ENCODE results near the gene PALS2. TPM values are rescaled to one million over a fixed set of nuclear protein-coding genes. Genes with fewer than 3 reads are reported as not detected.

PALS2 gene
- total and polyA plus RNA-seq, 2 donors (not counting 3 experiments of a cell fraction or from before 2014, with no cell fraction given): 4.3 to 23.6 TPM

GRCh38 chr7:24545215-24545614, 28.0 kb upstream of the PALS2 start:
- Histone ChIP-seq H3K79me2 (ENCODE audit: control insufficient read depth, insufficient read depth, low read length) (no peaks in the 10 kb centered on the region), H2AFZ (ENCODE audit: low read depth, low read length) (no peak overlapping the region), H3K4me1 (ENCODE audit: control insufficient read depth, extremely low read depth, insufficient read depth, low read length) (no peaks in the 10 kb centered on the region), H3K9me1 (replicated peaks; ENCODE audit: control insufficient read depth, extremely low read depth, insufficient read depth, low read length) (no peaks in the 10 kb centered on the region), H3K9ac (replicated peaks; ENCODE audit: extremely low read depth, insufficient read depth, low read length) (no peak overlapping the region), H4K20me1 (replicated peaks; ENCODE audit: control insufficient read depth, extremely low read depth, insufficient read depth, low read length) (no peaks in the 10 kb centered on the region), H3K27ac (ENCODE audit: insufficient read depth, low read depth, low read length) (no peak overlapping the region), H3K4me3 (replicated peaks in 1 of 3; ENCODE audit: insufficient read depth in 1 of 3, low read depth in 1 of 3, low read length in 3 of 3) (no peak overlapping the region), H3K9me3 (replicated peaks; ENCODE audit: control insufficient read depth, insufficient read depth, low read length) (no peaks in the 10 kb centered on the region), H3K27me3 (ENCODE audit: control insufficient read depth in 2 of 2, insufficient read depth in 2 of 2, low read length in 2 of 2) (no peaks in the 10 kb centered on the region), H3K4me2 (ENCODE audit: insufficient read depth, low read length) (no peak overlapping the region), H3K36me3 (ENCODE audit: control insufficient read depth in 2 of 2, extremely low read depth in 1 of 2, insufficient read depth in 2 of 2, low read length in 2 of 2) (no peaks in the 10 kb centered on the region)
- no TSS peak for BruUV-seq (replicated peaks)
- POLR2A ChIA-PET: no interaction called here
- TF ChIP-seq, protein P1, sequence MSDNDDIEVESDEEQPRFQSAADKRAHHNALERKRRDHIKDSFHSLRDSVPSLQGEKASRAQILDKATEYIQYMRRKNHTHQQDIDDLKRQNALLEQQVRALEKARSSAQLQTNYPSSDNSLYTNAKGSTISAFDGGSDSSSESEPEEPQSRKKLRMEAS (IDR thresholded peaks at IDR 0.05; ENCODE audit: insufficient read depth, insufficient read length): no peak
- TF ChIP-seq GATA2 (IDR thresholded peaks at IDR 0.05; ENCODE audit: insufficient read depth, insufficient read length, low read depth, low read length) (no peak), POLR2A (IDR thresholded peaks at IDR 0.05; ENCODE audit: low read depth, low read length) (no peak), EZH2 (IDR thresholded peaks at IDR 0.05; ENCODE audit: borderline replicate concordance, low read depth, low read length, severe bottlenecking) (no peak), MYC (IDR thresholded peaks at IDR 0.05; ENCODE audit: low read depth, low read length) (no peak), POLR2AphosphoS5 (IDR thresholded peaks at IDR 0.05; ENCODE audit: insufficient read depth, low read depth, low read length) (no peak), JUN (IDR thresholded peaks at IDR 0.05; ENCODE audit: borderline replicate concordance, insufficient read depth, insufficient read length, low read depth) (no peak), FOS (IDR thresholded peaks at IDR 0.05; ENCODE audit: borderline replicate concordance, insufficient read depth, low read length) (no peak)
- TF ChIP-seq, protein P2, sequence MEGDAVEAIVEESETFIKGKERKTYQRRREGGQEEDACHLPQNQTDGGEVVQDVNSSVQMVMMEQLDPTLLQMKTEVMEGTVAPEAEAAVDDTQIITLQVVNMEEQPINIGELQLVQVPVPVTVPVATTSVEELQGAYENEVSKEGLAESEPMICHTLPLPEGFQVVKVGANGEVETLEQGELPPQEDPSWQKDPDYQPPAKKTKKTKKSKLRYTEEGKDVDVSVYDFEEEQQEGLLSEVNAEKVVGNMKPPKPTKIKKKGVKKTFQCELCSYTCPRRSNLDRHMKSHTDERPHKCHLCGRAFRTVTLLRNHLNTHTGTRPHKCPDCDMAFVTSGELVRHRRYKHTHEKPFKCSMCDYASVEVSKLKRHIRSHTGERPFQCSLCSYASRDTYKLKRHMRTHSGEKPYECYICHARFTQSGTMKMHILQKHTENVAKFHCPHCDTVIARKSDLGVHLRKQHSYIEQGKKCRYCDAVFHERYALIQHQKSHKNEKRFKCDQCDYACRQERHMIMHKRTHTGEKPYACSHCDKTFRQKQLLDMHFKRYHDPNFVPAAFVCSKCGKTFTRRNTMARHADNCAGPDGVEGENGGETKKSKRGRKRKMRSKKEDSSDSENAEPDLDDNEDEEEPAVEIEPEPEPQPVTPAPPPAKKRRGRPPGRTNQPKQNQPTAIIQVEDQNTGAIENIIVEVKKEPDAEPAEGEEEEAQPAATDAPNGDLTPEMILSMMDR (IDR thresholded peaks at IDR 0.05; ENCODE audit: extremely low read depth in 1 of 2, insufficient read depth in 1 of 2, low read depth in 1 of 2, low read length in 2 of 2): no peak
- CTCF ChIA-PET: interaction anchor here (1.5 to 1.8 kb wide), 2 partner anchors 12 to 18 kb away, joined by 4 to 6 read pairs; no protein-coding TSS in a partner anchor
- intact Hi-C loops (cut with micrococcal nuclease) (no loop called here), dilution Hi-C loops (cut with MboI; ENCODE audit: extremely low pct_ligation_motif_present, low sequenced_read_pairs) (no loop called here)
- no peak for FAIRE-seq
- DNase-seq (ENCODE audit: low read depth, low spot score): no peak
